Vagina (tissue), 2 donors: ENCODE data around the gene GPR150. TPM values are rescaled to one million over a fixed set of nuclear protein-coding genes. Genes with fewer than 3 reads are reported as not detected.

Experiments used
- DNase-seq, 2 donors: peaks; one replicate each; pipeline ENCODE4 v3.0.0-alpha.2; 2017; ENCODE audit errors: extremely low spot score in 2 of 2
- H3K27ac ChIP-seq: fragments of 200-600 bp; sonication (generic); one replicate; pipeline ENCODE4 v1.5.1; 2019
- H3K27me3 ChIP-seq: fragments of 200-600 bp; sonication (generic); one replicate; pipeline ENCODE4 v1.5.1; 2019
- H3K36me3 ChIP-seq, 2 donors: fragments of 200-600 bp; sonication (generic); one replicate each; pipeline ENCODE4 v1.5.1; 2017 to 2019
- H3K4me1 ChIP-seq: fragments of 200-600 bp; sonication (generic); one replicate; pipeline ENCODE4 v1.5.1; 2019
- H3K4me3 ChIP-seq, 2 donors: fragments of 200-600 bp; sonication (generic); 1 replicate in 1 of 2; 2 replicates in 1 of 2; pipeline ENCODE4 v1.5.1; 2016 to 2019
- H3K9me3 ChIP-seq: fragments of 200-600 bp; sonication (generic); one replicate; pipeline ENCODE4 v1.5.1; 2019
- POLR2A ChIP-seq, 2 donors: fragments of 450-650 bp; IDR thresholded peaks; one replicate each; pipeline ENCODE4 v1.6.1; 2017; ENCODE audit warnings: antibody characterized with exemption in 2 of 2, mild to moderate bottlenecking in 2 of 2, moderate library complexity in 2 of 2
- POLR2AphosphoS5 ChIP-seq, 2 donors: sonication (generic); formaldehyde crosslinking; IDR thresholded peaks; one replicate each; pipeline ENCODE4 v1.9.0; 2017; ENCODE audit warnings: antibody characterized with exemption in 2 of 2, mild to moderate bottlenecking in 2 of 2, low read depth in 1 of 2; ENCODE audit not compliant: insufficient read depth in 1 of 2
- intact Hi-C: fragments of 100-400 bp; cut with DNase I; formaldehyde crosslinking; loops from one replicate; pipeline ENCODE4 v1.15.1; 2023
- total RNA-seq: library from RNA; depleted of rRNA; stranded (reverse); fragments of >200 nt; gene quantifications from one replicate; pipeline ENCODE4 v1.2.3, GENCODE V29; 2016
- TF ChIP-seq, protein P1 (sequence below), 3 experiments: fragments of 450-650 bp in 2 of 3; fragments of 200-600 bp in 1 of 3; sonication (generic) in 1 of 3; IDR thresholded peaks; one replicate each; pipeline ENCODE4 v1.5.1; 2017 to 2019; ENCODE audit warnings: antibody characterized with exemption in 3 of 3, mild to moderate bottlenecking in 2 of 3, moderate library complexity in 2 of 3

Gene GPR150
- total RNA-seq, 1 donor from 2014 or later = 1.7 TPM

DNA sequence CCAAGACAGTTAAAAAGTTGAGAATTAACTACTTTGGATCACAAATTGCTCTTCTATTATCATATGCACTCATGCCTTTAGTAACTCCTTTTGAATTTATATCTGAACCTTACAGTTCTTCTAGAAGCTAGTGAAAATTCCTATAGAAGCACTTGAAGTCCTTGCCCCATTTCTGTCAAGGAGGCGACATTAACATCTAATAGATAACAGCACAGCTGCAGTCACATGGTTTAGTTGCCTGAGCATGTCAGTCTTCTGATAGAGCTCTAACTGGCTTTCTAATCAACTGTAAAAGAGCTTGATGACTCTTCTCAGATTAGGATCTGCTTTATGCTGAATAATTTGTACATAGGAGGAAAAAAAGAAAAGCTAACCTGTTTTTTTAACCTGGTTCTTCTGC, 35.7 kb downstream of the GPR150 start:
- Histone ChIP-seq H3K27me3 (no peaks in the 10 kb centered on the region), H3K4me3 (no peak overlapping the region), H3K27ac (no peak overlapping the region), H3K4me1 (no peaks in the 10 kb centered on the region), H3K9me3 (no peaks in the 10 kb centered on the region), H3K36me3 (no peaks in the 10 kb centered on the region)
- TF ChIP-seq POLR2AphosphoS5 (IDR thresholded peaks at IDR 0.05; ENCODE audit: insufficient read depth in 1 of 2, low read depth in 1 of 2) (no peak), POLR2A (IDR thresholded peaks at IDR 0.05) (no peak)
- TF ChIP-seq, protein P1, sequence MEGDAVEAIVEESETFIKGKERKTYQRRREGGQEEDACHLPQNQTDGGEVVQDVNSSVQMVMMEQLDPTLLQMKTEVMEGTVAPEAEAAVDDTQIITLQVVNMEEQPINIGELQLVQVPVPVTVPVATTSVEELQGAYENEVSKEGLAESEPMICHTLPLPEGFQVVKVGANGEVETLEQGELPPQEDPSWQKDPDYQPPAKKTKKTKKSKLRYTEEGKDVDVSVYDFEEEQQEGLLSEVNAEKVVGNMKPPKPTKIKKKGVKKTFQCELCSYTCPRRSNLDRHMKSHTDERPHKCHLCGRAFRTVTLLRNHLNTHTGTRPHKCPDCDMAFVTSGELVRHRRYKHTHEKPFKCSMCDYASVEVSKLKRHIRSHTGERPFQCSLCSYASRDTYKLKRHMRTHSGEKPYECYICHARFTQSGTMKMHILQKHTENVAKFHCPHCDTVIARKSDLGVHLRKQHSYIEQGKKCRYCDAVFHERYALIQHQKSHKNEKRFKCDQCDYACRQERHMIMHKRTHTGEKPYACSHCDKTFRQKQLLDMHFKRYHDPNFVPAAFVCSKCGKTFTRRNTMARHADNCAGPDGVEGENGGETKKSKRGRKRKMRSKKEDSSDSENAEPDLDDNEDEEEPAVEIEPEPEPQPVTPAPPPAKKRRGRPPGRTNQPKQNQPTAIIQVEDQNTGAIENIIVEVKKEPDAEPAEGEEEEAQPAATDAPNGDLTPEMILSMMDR (IDR thresholded peaks at IDR 0.05) = no peak
- intact Hi-C loops = no loop called here
- no peak for DNase-seq

DNA sequence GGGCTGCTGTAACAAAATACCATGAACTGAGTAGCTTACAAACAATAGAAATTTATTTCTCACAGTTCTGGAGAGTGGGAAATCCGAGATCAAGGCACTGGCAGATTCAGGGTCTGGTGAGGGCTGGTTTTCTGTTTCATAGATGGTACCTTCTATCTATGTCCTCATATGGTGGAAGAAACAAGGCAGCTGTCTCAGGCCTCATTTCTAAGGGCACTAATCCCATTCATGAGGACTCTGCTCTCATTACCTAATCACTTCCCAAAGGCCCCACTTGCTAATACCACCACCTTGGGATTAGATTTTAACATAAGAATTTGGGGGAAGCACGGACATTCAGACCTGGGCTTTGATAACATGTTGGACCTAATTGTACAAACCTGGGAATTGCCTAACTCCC, 40.2 kb downstream of the GPR150 start:
- Histone ChIP-seq H3K27me3 (no peaks in the 10 kb centered on the region), H3K27ac (no peak overlapping the region), H3K4me1 (no peaks in the 10 kb centered on the region), H3K4me3 (no peak overlapping the region), H3K36me3 (no peaks in the 10 kb centered on the region), H3K9me3 (no peaks in the 10 kb centered on the region)
- intact Hi-C loops = no loop called here
- no peak for DNase-seq
- TF ChIP-seq POLR2A (IDR thresholded peaks at IDR 0.05) (no peak), POLR2AphosphoS5 (IDR thresholded peaks at IDR 0.05; ENCODE audit: insufficient read depth in 1 of 2, low read depth in 1 of 2) (no peak)
- TF ChIP-seq, protein P1 (IDR thresholded peaks at IDR 0.05) = no peak

- Histone ChIP-seq H3K4me1 (no peaks in the 10 kb centered on the region), H3K36me3 (no peaks in the 10 kb centered on the region), H3K4me3 (no peak overlapping the region), H3K9me3 (no peaks in the 10 kb centered on the region), H3K27ac (no peak overlapping the region), H3K27me3 (no peaks in the 10 kb centered on the region)
- DNase-seq = no peak
- intact Hi-C loops = no loop called here
- TF ChIP-seq POLR2A (IDR thresholded peaks at IDR 0.05) = no peak
- TF ChIP-seq, protein P1 (IDR thresholded peaks at IDR 0.05) = no peak
- no peak for TF ChIP-seq POLR2AphosphoS5 (IDR thresholded peaks at IDR 0.05; ENCODE audit: insufficient read depth in 1 of 2, low read depth in 1 of 2)
These were observed 43.1 kb downstream of the GPR150 start for GRCh38 chr5:95662946-95663345.

GRCh38 chr5:95664204-95664786, 44.4 kb downstream of the GPR150 start:
- intact Hi-C loops = no loop called here
- H3K4me3 ChIP-seq = no peak overlapping the region
- H3K4me1 ChIP-seq = peaks cover 3% of the 10 kb centered on the region
- no peaks in the 10 kb centered on the region for H3K36me3 ChIP-seq
- no peaks in the 10 kb centered on the region for H3K9me3 ChIP-seq
- TF ChIP-seq, protein P1 (IDR thresholded peaks at IDR 0.05) = peak; percentile 21 to 83 (median 49)
- TF ChIP-seq POLR2A (IDR thresholded peaks at IDR 0.05) = no peak
- TF ChIP-seq POLR2AphosphoS5 (IDR thresholded peaks at IDR 0.05; ENCODE audit: insufficient read depth in 1 of 2, low read depth in 1 of 2) = peak in 1 of 2 donors; percentile 45
- no peak for DNase-seq
- no peak overlapping the region for H3K27ac ChIP-seq
- H3K27me3 ChIP-seq = no peaks in the 10 kb centered on the region

GRCh38 chr5:95667061-95667618, 47.3 kb downstream of the GPR150 start:
- intact Hi-C loops = loop anchor here (5.0 kb wide), 1 partner anchor 110 kb away; no protein-coding TSS in a partner anchor
- H3K9me3 ChIP-seq = no peaks in the 10 kb centered on the region
- no peaks in the 10 kb centered on the region for H3K27me3 ChIP-seq
- H3K4me3 ChIP-seq = no peak overlapping the region
- TF ChIP-seq POLR2AphosphoS5 (IDR thresholded peaks at IDR 0.05; ENCODE audit: insufficient read depth in 1 of 2, low read depth in 1 of 2) (no peak), POLR2A (IDR thresholded peaks at IDR 0.05) (no peak)
- TF ChIP-seq, protein P1 (IDR thresholded peaks at IDR 0.05) = no peak
- H3K36me3 ChIP-seq = no peaks in the 10 kb centered on the region
- H3K27ac ChIP-seq = no peak overlapping the region
- DNase-seq = no peak
- H3K4me1 ChIP-seq = peaks cover 4% of the 10 kb centered on the region
